Mucosa of rectum (tissue), 2 donors: ENCODE data around the gene TRPM3.

Source experiments
- H3K27ac ChIP-seq, 2 donors: one replicate each; pipeline ENCODE4 v1.7.0; 2013; ENCODE audit warnings: inconsistent platforms in 2 of 2, low read depth in 2 of 2, low read length in 2 of 2
- H3K27me3 ChIP-seq, 2 donors: one replicate each; pipeline ENCODE4 v1.7.0; 2013; ENCODE audit warnings: low read length in 2 of 2; ENCODE audit not compliant: control insufficient read depth in 2 of 2, insufficient read depth in 2 of 2
- H3K36me3 ChIP-seq, 2 donors: one replicate each; pipeline ENCODE4 v1.7.0; 2013; ENCODE audit warnings: low read length in 2 of 2; ENCODE audit not compliant: control insufficient read depth in 2 of 2, insufficient read depth in 2 of 2
- H3K4me1 ChIP-seq, 2 donors: one replicate each; pipeline ENCODE4 v1.7.0; 2013; ENCODE audit warnings: low read length in 2 of 2, mild to moderate bottlenecking in 1 of 2; ENCODE audit not compliant: control insufficient read depth in 2 of 2, insufficient read depth in 2 of 2
- H3K4me3 ChIP-seq, 2 donors: one replicate each; pipeline ENCODE4 v1.7.0; 2013; ENCODE audit warnings: low read length in 2 of 2
- H3K9ac ChIP-seq, 2 donors: one replicate each; pipeline ENCODE4 v1.7.0; 2013; ENCODE audit warnings: low read length in 2 of 2, low read depth in 1 of 2, mild to moderate bottlenecking in 1 of 2
- H3K9me3 ChIP-seq, 2 donors: one replicate each; pipeline ENCODE4 v1.7.0; 2013; ENCODE audit warnings: low read length in 2 of 2; ENCODE audit not compliant: control insufficient read depth in 2 of 2
- donor health status: healthy.
- donor health status: Normal muscosa, but diverticular disease.

The TRPM3 gene

DNA sequence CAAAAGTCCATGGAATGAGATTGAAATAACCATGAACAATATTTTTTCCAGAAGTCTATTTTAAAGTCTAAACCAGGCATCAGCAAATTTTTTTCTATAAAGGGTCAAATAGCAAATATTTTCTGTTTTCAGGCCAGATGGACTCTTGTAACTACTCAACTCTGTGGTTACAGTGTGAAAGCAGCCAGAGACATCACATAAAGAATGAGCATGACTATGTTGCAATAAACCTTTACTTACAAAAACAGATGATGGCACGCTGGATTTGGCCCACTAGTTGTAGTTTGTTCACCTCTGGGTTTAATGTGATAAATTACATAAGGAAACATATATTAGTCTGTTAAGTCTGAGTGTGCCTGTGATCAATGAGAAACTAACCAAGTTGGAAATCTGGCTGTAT, 319.2 kb downstream of the TRPM3 start:
- Histone ChIP-seq H3K4me1 (no peaks in the 10 kb centered on the region), H3K27me3 (no peaks in the 10 kb centered on the region), H3K27ac (no peak overlapping the region), H3K9me3 (no peaks in the 10 kb centered on the region), H3K9ac (no peak overlapping the region), H3K36me3 (no peaks in the 10 kb centered on the region), H3K4me3 (no peak overlapping the region)

DNA sequence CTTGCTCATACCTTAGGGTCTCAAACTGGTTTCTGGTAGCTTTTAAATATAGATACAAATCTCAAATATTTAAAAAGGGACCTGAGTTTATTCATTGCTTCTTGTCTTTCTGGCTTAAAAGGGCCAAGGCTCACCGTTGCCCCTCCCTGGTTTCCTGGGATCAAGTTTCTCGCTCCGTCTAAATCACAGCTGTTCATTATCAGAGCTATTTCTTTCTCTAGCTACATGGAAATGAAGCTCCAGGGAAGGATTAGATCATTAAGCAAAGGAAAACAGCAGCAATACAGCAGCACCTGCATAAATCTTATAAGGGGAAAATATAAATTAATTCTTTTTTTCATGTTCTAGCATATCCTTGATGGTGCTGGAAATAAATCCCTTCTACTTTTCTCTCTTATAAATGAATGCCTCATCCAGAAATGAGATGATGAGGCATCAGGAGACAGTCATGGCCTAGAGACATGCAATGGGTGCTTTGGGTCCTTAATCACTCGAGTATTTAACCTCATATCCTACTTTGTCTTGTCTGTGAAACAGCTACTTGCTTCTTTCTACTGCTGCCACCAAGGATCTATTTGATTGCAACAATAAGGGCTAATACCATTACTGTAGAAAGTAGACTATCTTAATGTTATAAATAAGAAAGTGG, 320.1 kb downstream of the TRPM3 start:
- Histone ChIP-seq H3K36me3 (no peaks in the 10 kb centered on the region), H3K4me1 (no peaks in the 10 kb centered on the region), H3K27me3 (no peaks in the 10 kb centered on the region)

DNA sequence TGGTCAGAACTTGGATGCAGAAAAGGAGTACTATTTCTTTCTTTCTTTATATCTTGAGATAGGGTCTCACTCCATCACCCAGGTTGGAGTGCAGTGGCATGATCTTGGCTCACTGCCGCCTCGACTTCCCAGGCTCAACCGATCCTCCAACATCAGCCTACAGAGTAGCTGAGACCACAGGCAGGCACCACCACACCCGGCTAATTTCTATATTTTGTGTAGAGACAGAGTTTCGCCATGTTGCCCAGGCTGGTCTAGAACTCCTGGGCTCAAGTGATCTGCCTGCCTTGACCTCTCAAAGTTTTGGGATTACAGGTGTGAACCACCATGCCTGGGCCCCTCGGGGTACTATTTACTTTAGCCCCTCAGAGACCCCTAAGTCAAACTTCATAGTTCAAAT, 323.4 kb downstream of the TRPM3 start:
- Histone ChIP-seq H3K4me1 (no peaks in the 10 kb centered on the region), H3K9ac (no peak overlapping the region), H3K27me3 (no peaks in the 10 kb centered on the region), H3K9me3 (no peaks in the 10 kb centered on the region), H3K27ac (no peak overlapping the region), H3K4me3 (no peak overlapping the region), H3K36me3 (no peaks in the 10 kb centered on the region)

More for the DNA sequence above, 320.1 kb downstream of the TRPM3 start:
- no peaks in the 10 kb centered on the region for H3K9me3 ChIP-seq
- no peak overlapping the region for H3K4me3 ChIP-seq
- H3K27ac ChIP-seq = no peak overlapping the region
- no peak overlapping the region for H3K9ac ChIP-seq

DNA sequence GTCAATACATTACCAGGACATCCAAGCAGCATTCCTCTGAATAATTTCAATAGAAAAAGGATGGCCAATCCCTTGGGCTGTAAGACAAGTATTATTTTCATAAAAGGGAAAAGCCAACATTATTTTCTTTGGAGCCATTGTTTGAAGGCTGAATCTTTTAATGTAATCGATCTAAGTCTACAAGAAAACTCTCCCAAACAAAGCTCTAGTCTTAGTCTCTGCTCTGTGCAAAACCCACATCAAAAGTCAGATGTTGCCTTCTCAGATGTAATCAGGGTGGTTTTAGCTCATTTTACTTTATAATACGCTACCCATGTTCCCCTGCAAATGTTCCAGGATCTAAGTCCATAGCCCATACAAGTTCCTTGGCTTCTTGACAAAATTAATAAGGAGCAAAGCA, 325.6 kb downstream of the TRPM3 start:
- Histone ChIP-seq H3K4me3 (no peak overlapping the region), H3K27me3 (no peaks in the 10 kb centered on the region), H3K36me3 (no peaks in the 10 kb centered on the region), H3K4me1 (no peaks in the 10 kb centered on the region), H3K9ac (no peak overlapping the region), H3K9me3 (no peaks in the 10 kb centered on the region), H3K27ac (no peak overlapping the region)

DNA sequence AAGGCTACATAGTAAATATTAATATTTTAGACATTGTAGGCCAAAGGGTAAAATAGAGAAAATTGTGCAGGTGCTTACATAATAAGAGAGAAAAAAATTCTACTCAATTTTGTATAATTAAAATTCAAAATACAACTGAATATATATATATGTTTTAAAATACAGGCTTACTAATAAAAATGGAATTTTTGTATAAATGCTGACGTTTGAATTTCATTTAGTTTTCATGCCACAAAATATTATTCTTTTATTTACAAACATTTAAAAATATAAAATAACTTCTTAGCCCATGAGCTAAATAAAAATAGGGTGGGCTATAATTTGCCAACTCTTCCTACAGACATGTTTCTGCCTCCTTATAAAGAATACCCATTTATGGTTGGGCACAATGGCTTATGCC, 328.6 kb downstream of the TRPM3 start:
- Histone ChIP-seq H3K27ac (no peak overlapping the region), H3K9me3 (no peaks in the 10 kb centered on the region), H3K9ac (no peak overlapping the region), H3K27me3 (no peaks in the 10 kb centered on the region), H3K4me3 (no peak overlapping the region), H3K36me3 (no peaks in the 10 kb centered on the region), H3K4me1 (no peaks in the 10 kb centered on the region)

DNA sequence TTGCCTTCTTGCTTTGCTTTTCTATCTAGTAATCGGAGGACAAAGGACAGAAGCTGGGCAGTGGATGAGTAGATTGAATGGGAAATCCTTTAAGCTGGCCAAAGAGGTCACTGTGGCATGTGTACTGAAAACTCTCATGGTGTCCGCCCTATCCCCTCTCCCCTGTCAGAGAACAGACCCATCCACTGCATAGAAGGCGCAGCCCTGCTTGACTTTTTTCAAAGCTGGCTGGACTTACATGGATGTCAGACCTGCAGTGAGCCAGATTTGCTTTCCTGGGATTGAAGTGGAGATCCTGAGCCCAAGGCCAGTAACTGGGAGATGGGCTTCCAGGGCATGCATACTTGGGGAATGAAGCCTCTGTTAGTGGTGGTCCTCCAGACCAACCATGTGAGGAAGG, 329.5 kb downstream of the TRPM3 start:
- H3K9me3 ChIP-seq = no peaks in the 10 kb centered on the region
- H3K9ac ChIP-seq = no peak overlapping the region
- H3K27me3 ChIP-seq = no peaks in the 10 kb centered on the region
- no peaks in the 10 kb centered on the region for H3K4me1 ChIP-seq
- no peaks in the 10 kb centered on the region for H3K36me3 ChIP-seq
- H3K27ac ChIP-seq = no peak overlapping the region
- no peak overlapping the region for H3K4me3 ChIP-seq

DNA sequence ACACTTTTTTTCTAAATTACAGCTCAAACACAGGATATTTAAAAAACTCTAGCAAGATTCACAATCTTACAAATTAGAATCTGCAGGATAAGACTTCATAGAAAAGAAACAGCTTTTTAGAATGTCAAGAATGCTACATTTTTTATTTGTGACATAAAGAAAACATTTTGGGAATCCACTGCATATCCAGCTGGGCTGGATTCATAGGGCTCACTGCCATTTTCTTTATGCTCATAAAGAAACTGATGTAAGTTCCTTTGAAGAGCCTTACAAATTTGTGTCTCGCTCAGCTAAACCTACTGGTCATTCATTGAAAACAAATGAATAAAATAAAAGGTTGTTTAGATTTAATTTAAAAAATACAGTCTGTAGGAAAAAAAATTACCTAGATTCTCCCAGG, 332.3 kb downstream of the TRPM3 start:
- Histone ChIP-seq H3K27me3 (no peaks in the 10 kb centered on the region), H3K27ac (no peak overlapping the region), H3K9me3 (no peaks in the 10 kb centered on the region), H3K4me3 (no peak overlapping the region), H3K36me3 (no peaks in the 10 kb centered on the region), H3K4me1 (no peaks in the 10 kb centered on the region), H3K9ac (no peak overlapping the region)

DNA sequence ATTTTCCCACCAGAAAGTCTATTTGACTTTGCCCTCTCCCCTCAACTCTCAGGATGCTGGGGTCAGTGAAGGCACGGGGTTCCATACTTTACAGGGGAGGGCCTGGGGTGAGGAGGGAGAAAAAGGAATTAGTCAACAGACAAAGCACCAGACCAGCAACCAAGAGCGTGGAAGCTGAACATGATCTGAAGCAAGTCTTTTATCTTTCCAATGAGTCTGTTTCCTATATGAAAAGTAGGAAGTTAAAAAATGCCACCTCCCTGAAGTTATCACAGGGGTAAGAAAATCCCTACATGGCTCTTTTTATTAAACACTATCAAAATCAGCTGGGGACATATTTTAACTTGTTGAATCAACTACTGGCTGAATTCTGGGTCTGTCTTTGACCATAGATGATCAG, 337.0 kb downstream of the TRPM3 start:
- no peak overlapping the region for H3K4me3 ChIP-seq
- H3K4me1 ChIP-seq = no peaks in the 10 kb centered on the region
- H3K27ac ChIP-seq = no peak overlapping the region
- H3K9me3 ChIP-seq = no peaks in the 10 kb centered on the region
- H3K27me3 ChIP-seq = no peaks in the 10 kb centered on the region
- H3K36me3 ChIP-seq = no peaks in the 10 kb centered on the region
- H3K9ac ChIP-seq = no peak overlapping the region

DNA sequence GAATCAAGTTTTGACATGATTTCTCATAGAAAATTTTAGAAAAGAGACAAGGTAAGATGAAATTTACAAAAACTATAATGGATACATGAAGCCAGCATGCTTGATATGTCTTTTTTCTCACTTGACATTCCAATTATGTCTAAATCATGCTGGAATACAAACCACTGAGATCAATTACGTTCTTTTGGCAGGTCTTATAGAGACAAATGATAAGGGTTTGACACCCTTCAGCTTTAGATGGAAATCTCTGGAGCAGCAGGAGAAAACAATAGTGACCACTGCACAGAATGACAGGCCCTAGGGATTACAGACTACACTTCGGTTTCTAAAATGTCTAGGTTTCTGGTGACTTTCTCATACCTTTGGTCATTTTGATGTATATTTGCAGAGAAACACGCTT, 342.9 kb downstream of the TRPM3 start:
- H3K9ac ChIP-seq = no peak overlapping the region
- H3K27me3 ChIP-seq = no peaks in the 10 kb centered on the region
- H3K27ac ChIP-seq = no peak overlapping the region
- no peaks in the 10 kb centered on the region for H3K4me1 ChIP-seq
- H3K36me3 ChIP-seq = no peaks in the 10 kb centered on the region
- H3K4me3 ChIP-seq = no peak overlapping the region
- H3K9me3 ChIP-seq = no peaks in the 10 kb centered on the region

DNA sequence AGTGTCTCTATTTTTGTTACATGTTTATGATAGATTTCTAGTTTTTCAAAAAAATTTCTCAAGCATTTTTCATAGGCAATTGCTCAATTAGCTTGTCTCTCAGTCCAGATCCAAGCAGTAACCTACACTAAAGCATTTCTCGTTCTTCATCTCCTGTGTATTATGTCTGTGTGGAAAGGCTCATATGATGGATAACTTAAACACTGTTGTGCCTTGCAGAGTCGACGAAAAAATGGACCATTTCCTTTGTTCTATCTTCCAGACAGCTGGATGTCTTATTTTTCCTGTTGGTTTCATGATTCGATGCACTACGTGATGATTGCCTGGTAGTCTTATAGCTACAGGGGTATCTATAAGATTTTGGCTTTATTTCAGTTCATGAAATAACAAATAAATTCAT, 347.8 kb downstream of the TRPM3 start:
- Histone ChIP-seq H3K27ac (no peak overlapping the region), H3K4me3 (no peak overlapping the region), H3K4me1 (no peaks in the 10 kb centered on the region), H3K36me3 (no peaks in the 10 kb centered on the region), H3K9me3 (no peaks in the 10 kb centered on the region), H3K27me3 (no peaks in the 10 kb centered on the region), H3K9ac (no peak overlapping the region)

DNA sequence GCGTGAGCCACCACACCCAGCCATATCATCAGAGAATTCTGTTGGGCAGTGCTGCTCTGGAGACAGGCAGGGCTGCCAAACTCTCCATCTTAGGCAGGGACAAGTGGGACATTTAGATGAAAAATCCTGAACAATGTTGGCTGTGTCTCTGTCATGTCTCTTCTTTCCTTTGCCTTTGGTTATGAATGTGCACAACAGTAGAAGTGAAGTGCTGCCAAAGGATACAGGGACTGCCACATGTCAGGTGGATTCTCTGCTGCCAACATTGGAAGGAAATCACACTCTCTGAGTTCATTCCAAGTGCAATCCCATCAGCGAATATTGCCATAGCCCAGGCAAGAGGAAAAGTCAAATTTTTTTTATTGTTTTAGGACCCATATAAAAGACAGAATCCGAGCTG, 348.8 kb downstream of the TRPM3 start:
- no peaks in the 10 kb centered on the region for H3K36me3 ChIP-seq
- no peak overlapping the region for H3K9ac ChIP-seq
- H3K27ac ChIP-seq = no peak overlapping the region
- no peak overlapping the region for H3K4me3 ChIP-seq
- no peaks in the 10 kb centered on the region for H3K9me3 ChIP-seq
- no peaks in the 10 kb centered on the region for H3K27me3 ChIP-seq
- H3K4me1 ChIP-seq = no peaks in the 10 kb centered on the region
